ENCODE results near the gene ACOT12. TPM values are rescaled to one million over a fixed set of nuclear protein-coding genes. Genes with fewer than 3 reads are reported as not detected.
A peak's percentile ranks its signal among the peaks of the same experiment; 100 is the strongest.

The ACOT12 gene
- total and polyA plus RNA-seq, 2 experiments from 2014 or later = 0.15 TPM; not detected in 1

- TF ChIP-seq CTCF (conservative IDR thresholded peaks at IDR 0.05; ENCODE audit: low read depth in 2 of 2) (no peak), POLR2AphosphoS5 (IDR thresholded peaks at IDR 0.05; ENCODE audit: low read depth) (no peak), EZH2phosphoT487 (IDR thresholded peaks at IDR 0.05; ENCODE audit: unreplicated experiment) (no peak), ZNF114 (CRISPR knock-in tag; IDR thresholded peaks at IDR 0.05) (no peak), NANOG (IDR thresholded peaks at IDR 0.05; ENCODE audit: borderline replicate concordance) (no peak), ZNF331 (CRISPR knock-in tag; IDR thresholded peaks at IDR 0.05; ENCODE audit: low read depth) (no peak), REST (IDR thresholded peaks at IDR 0.05; ENCODE audit: unreplicated experiment) (no peak), CREB1 (CRISPR knock-in tag; IDR thresholded peaks at IDR 0.05; ENCODE audit: low read depth) (no peak)
Observed at GRCh38 chr5:81334304-81335061, 59.5 kb downstream of the ACOT12 start (continued).

GRCh38 chr5:81326554-81326953, 67.4 kb downstream of the ACOT12 start:
- no peaks in the 10 kb centered on the region for H3F3A ChIP-seq (replicated peaks; ENCODE audit: low read depth)
- H3K27ac ChIP-seq (ENCODE audit: low read depth) = no peak overlapping the region
- peaks cover 14% of the 10 kb centered on the region; the same call in 2 of the 3 replicates for H3K4me1 Mint-ChIP-seq
- H3K4me2 ChIP-seq = no peak overlapping the region
- no peak for DNase-seq (ENCODE audit: low spot score)
- no peaks in the 10 kb centered on the region for H3K79me2 ChIP-seq (replicated peaks; ENCODE audit: insufficient read depth)
- H3K9me2 ChIP-seq (ENCODE audit: insufficient read depth) = no peaks in the 10 kb centered on the region
- H3K27me3 Mint-ChIP-seq (ENCODE audit: insufficient read depth, low read depth, poor library complexity) = peaks cover 4% of the 10 kb centered on the region
- H3K27me3 ChIP-seq (ENCODE audit: insufficient read depth) = no peaks in the 10 kb centered on the region
- no peak overlapping the region for H3K4me3 ChIP-seq
- H3K4me3 Mint-ChIP-seq = no peak overlapping the region
- H3K36me3 Mint-ChIP-seq (ENCODE audit: low read depth) = no peaks in the 10 kb centered on the region
- no peaks in the 10 kb centered on the region for H3K9me3 Mint-ChIP-seq
- ATAC-seq = no peak
- H2AFZ ChIP-seq = peak overlapping the region; percentile 35; the same call in 1 of the 2 replicates
- H3K4me1 ChIP-seq (ENCODE audit: insufficient read depth) = peaks cover 25% of the 10 kb centered on the region
- H3K36me3 ChIP-seq (ENCODE audit: insufficient read depth) = no peaks in the 10 kb centered on the region
- H4K20me1 ChIP-seq (replicated peaks; ENCODE audit: insufficient read depth) = no peaks in the 10 kb centered on the region
- no peak overlapping the region for H3K27ac Mint-ChIP-seq
- TF ChIP-seq CTCF (conservative IDR thresholded peaks at IDR 0.05; ENCODE audit: low read depth in 2 of 2) (no peak), REST (IDR thresholded peaks at IDR 0.05; ENCODE audit: unreplicated experiment) (no peak), NANOG (IDR thresholded peaks at IDR 0.05; ENCODE audit: borderline replicate concordance) (no peak), JUNB (IDR thresholded peaks at IDR 0.05; ENCODE audit: unreplicated experiment) (no peak)

All from GM23338 (cell line).